Gastroesophageal sphincter (tissue), 3 donors: ENCODE data around the gene THEMIS.

Experiments used
- POLR2A ChIP-seq, 2 donors: fragments of 450-650 bp; IDR thresholded peaks; one replicate each; pipeline ENCODE4 v1.6.1; 2017; ENCODE audit warnings: antibody characterized with exemption in 2 of 2, mild to moderate bottlenecking in 2 of 2, moderate library complexity in 1 of 2
- POLR2AphosphoS5 ChIP-seq: sonication (generic); formaldehyde crosslinking; IDR thresholded peaks from one replicate; pipeline ENCODE4 v1.6.1; 2017; ENCODE audit warnings: antibody characterized with exemption
- TF ChIP-seq, protein P1 (sequence below), 4 experiments: fragments of 200-600 bp in 2 of 4; fragments of 450-650 bp in 2 of 4; sonication (generic) in 1 of 4; IDR thresholded peaks; one replicate each; pipeline ENCODE4 v1.5.1; 2017 to 2019; ENCODE audit warnings: antibody characterized with exemption in 4 of 4, mild to moderate bottlenecking in 2 of 4, moderate library complexity in 2 of 4

DNA sequence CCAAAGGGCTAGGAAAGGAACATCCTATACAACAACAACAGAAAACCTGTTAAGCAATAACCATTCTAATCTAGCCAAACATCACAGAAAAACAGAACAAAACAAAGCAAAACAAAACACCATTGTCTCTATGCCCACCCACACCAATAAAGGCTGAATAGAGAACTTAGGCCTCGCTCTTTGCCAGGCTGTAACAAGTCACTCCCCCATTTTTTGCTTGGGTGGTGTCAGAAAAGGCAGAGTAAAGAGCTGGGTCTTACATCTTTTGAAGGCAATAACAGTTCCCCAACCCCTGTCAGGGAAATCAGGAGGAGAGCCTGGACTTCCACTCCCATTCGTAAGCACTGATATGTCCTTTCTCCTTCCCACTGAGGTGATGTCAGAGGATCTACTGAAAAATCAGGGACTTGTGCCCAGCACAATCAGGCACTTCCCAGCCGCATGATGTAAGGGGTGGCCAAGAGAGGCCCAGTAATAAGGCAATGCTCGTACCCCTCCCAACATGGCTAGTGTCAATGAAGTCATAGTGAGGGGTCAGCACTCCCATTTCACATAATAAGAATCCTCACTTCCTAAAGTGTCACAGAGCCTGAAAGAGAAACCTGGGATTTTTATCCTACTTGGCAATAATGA, 31.0 kb downstream of the THEMIS start:
- TF ChIP-seq, protein P1, sequence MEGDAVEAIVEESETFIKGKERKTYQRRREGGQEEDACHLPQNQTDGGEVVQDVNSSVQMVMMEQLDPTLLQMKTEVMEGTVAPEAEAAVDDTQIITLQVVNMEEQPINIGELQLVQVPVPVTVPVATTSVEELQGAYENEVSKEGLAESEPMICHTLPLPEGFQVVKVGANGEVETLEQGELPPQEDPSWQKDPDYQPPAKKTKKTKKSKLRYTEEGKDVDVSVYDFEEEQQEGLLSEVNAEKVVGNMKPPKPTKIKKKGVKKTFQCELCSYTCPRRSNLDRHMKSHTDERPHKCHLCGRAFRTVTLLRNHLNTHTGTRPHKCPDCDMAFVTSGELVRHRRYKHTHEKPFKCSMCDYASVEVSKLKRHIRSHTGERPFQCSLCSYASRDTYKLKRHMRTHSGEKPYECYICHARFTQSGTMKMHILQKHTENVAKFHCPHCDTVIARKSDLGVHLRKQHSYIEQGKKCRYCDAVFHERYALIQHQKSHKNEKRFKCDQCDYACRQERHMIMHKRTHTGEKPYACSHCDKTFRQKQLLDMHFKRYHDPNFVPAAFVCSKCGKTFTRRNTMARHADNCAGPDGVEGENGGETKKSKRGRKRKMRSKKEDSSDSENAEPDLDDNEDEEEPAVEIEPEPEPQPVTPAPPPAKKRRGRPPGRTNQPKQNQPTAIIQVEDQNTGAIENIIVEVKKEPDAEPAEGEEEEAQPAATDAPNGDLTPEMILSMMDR (IDR thresholded peaks at IDR 0.05), result no peak
- TF ChIP-seq POLR2AphosphoS5, result no peak
- TF ChIP-seq POLR2A (IDR thresholded peaks at IDR 0.05), result no peak
